Fibroblast of skin of left quadriceps (primary cell): ENCODE measurements around the gene HTR4.
"Not testable (repeated sequence)": the region's sequence is repeated elsewhere in the genome, so short reads cannot be mapped to it uniquely, and the experiment has no call there.

Experiments used
- DNase-seq, 2 experiments: peaks; one replicate each; pipeline ENCODE4 v3.0.0-alpha.2; 2013; ENCODE audit warnings: low read depth in 2 of 2

The HTR4 gene

GRCh38 chr5:148653836-148654781 lies at the start of gene HTR4:
TSS of gene HTR4 (minus strand) at chr5:148654527. CDS start at chr5:148637014, 17,513 bp downstream.
- no peak for DNase-seq

GRCh38 chr5:148702019-148702596 lies 47.8 kb upstream of the HTR4 start:
- DNase-seq = no peak

GRCh38 chr5:148699028-148699427 lies 44.7 kb upstream of the HTR4 start:
- no peak for DNase-seq

- DNase-seq = no peak
Observed at GRCh38 chr5:148697809-148698196, 43.5 kb upstream of the HTR4 start.

- DNase-seq = peak in 1 of 2 experiments; percentile 1
Observed at GRCh38 chr5:148697180-148697808, 43.0 kb upstream of the HTR4 start.

- no peak for DNase-seq
Observed at GRCh38 chr5:148696187-148697036, 42.1 kb upstream of the HTR4 start.

GRCh38 chr5:148690945-148691344 lies 36.6 kb upstream of the HTR4 start:
- DNase-seq = no peak

- DNase-seq = no peak
Observed at GRCh38 chr5:148688787-148689186, 34.5 kb upstream of the HTR4 start.

GRCh38 chr5:148687871-148688270 lies 33.5 kb upstream of the HTR4 start:
- DNase-seq = no peak

- DNase-seq = no peak
Observed at GRCh38 chr5:148687427-148687826, 33.1 kb upstream of the HTR4 start.

- DNase-seq = no peak
Observed at GRCh38 chr5:148686660-148687059, 32.3 kb upstream of the HTR4 start.

GRCh38 chr5:148685520-148686134 lies 31.3 kb upstream of the HTR4 start:
- no peak for DNase-seq

GRCh38 chr5:148684528-148684927 lies 30.2 kb upstream of the HTR4 start:
- no peak for DNase-seq

- no peak for DNase-seq
Observed at GRCh38 chr5:148683651-148684050, 29.3 kb upstream of the HTR4 start.

- no peak for DNase-seq
Observed at GRCh38 chr5:148682058-148683026, 28.0 kb upstream of the HTR4 start.

GRCh38 chr5:148681157-148682057 lies 27.1 kb upstream of the HTR4 start:
- no peak for DNase-seq

GRCh38 chr5:148673704-148674103 lies 19.4 kb upstream of the HTR4 start:
- DNase-seq = not testable (repeated sequence)

GRCh38 chr5:148666353-148666752 lies 12.0 kb upstream of the HTR4 start:
- DNase-seq = no peak

GRCh38 chr5:148665431-148665830 lies 11.1 kb upstream of the HTR4 start:
- no peak for DNase-seq
